Cardiac muscle cell (in vitro differentiated cells and primary cell): ENCODE measurements around the gene CANT1. TPM values are rescaled to one million over a fixed set of nuclear protein-coding genes. Genes with fewer than 3 reads are reported as not detected.

Experiments used
- DNase-seq, 2 donors: peaks; one replicate each; pipeline versions ENCODE4 v3.0.0 to v3.0.0-alpha.2; 2010 to 2017; ENCODE audit warnings: low read depth in 1 of 2, low spot score in 1 of 2
- H3K27ac ChIP-seq: fragments of 200-600 bp; sonication (generic); 2 replicates; pipeline ENCODE4 v1.5.1; 2016
- H3K27me3 ChIP-seq: fragments of 200-600 bp; sonication (generic); 2 replicates; pipeline ENCODE4 v1.6.0; 2016; ENCODE audit warnings: control low read depth
- H3K36me3 ChIP-seq: fragments of 200-600 bp; sonication (generic); 2 replicates; pipeline ENCODE4 v1.5.1; 2016; ENCODE audit warnings: control low read depth
- H3K4me1 ChIP-seq: fragments of 200-600 bp; sonication (generic); 2 replicates; pipeline ENCODE4 v1.8.1; 2017; ENCODE audit warnings: low read depth, mild to moderate bottlenecking, mixed run types
- H3K4me3 ChIP-seq: fragments of 200-600 bp; sonication (generic); 2 replicates; pipeline ENCODE4 v1.5.1; 2016; ENCODE audit warnings: mild to moderate bottlenecking
- H3K9me3 ChIP-seq: fragments of 200-600 bp; sonication (generic); 2 replicates; pipeline ENCODE4 v1.5.1; 2017; ENCODE audit warnings: low read depth, mild to moderate bottlenecking, control low read depth
- polyA plus RNA-seq: library from polyadenylated mRNA; unstranded; fragments of >200 nt; fragmentation: Nextera tagmentation; extraction: Ambion mirVana; gene quantifications from 2 replicates; pipeline ENCODE4 v1.2.1, GENCODE V29; 2016
- total RNA-seq: library from RNA; depleted of rRNA; stranded (reverse); fragments of >200 nt; gene quantifications from 2 replicates; pipeline ENCODE4 v1.2.3, GENCODE V29; 2016
- TF ChIP-seq, protein P1 (sequence below): IDR thresholded peaks from 2 replicates; pipeline ENCODE4 v1.5.1; 2012; ENCODE audit warnings: low read depth, mild to moderate bottlenecking, low read length

The CANT1 gene
- total and polyA plus RNA-seq, 2 experiments from 2014 or later: 33.6 to 55.3 TPM

DNA sequence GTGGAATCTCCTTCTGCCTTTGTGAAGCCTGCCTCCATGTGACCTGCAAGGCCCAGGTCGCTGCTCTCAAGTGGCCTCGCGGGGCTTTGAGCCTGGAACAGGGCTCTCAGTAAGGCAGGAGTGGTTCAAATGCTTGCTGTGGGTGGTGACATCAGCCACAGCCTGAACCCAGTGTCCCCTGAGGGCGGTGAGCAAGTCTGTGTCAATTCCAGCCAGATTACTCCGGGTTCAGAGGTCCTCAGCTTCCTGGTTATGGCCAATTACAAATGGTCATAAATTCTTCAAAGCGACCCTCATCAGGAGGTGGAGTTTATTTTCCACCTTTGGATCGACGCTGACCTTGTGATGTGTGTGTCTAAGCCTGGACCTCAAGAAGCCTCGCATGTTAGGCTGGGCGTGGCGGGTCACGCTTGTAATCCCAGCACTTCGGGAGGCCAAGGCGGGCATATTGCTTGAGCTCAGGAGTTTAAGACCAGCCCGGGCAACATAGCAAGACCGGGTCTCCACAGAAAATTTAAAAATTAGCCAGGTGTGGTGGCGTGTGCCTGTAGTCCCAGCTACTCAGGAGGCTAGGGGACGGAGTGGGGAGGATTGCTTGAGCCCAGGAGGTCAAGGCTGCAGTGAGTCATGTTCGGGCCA lies 47.1 kb downstream of the CANT1 start:
- Histone ChIP-seq H3K36me3 (no peaks in the 10 kb centered on the region), H3K4me1 (no peaks in the 10 kb centered on the region)
- TF ChIP-seq, protein P1, sequence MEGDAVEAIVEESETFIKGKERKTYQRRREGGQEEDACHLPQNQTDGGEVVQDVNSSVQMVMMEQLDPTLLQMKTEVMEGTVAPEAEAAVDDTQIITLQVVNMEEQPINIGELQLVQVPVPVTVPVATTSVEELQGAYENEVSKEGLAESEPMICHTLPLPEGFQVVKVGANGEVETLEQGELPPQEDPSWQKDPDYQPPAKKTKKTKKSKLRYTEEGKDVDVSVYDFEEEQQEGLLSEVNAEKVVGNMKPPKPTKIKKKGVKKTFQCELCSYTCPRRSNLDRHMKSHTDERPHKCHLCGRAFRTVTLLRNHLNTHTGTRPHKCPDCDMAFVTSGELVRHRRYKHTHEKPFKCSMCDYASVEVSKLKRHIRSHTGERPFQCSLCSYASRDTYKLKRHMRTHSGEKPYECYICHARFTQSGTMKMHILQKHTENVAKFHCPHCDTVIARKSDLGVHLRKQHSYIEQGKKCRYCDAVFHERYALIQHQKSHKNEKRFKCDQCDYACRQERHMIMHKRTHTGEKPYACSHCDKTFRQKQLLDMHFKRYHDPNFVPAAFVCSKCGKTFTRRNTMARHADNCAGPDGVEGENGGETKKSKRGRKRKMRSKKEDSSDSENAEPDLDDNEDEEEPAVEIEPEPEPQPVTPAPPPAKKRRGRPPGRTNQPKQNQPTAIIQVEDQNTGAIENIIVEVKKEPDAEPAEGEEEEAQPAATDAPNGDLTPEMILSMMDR: no peak

DNA sequence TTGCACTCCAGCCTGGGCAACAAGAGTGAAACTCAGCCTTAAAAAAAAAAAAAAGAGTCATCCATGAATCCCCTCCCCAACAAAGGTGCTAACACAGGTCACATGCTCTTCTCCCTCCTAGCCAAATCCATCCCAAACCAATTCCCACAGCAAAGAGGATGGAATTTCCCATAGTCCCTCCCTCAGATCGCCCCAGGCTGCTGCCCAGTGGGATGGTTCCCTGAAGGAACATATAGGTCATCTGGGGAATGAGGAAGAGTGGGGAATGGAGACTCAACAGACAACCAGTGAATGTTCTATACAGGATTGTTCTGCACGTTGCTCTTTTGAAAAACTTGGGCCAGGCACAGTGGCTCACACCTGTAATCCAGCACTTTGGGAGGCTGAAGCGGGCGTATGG lies 48.0 kb downstream of the CANT1 start:
- H3K4me1 ChIP-seq: no peaks in the 10 kb centered on the region
- H3K9me3 ChIP-seq: no peaks in the 10 kb centered on the region
- TF ChIP-seq, protein P1: no peak
- H3K27ac ChIP-seq: no peak overlapping the region
- no peaks in the 10 kb centered on the region for H3K27me3 ChIP-seq
- no peak for DNase-seq
- H3K4me3 ChIP-seq: no peak overlapping the region
- H3K36me3 ChIP-seq: no peaks in the 10 kb centered on the region

More for the DNA sequence above, 47.1 kb downstream of the CANT1 start:
- H3K4me3 ChIP-seq: no peak overlapping the region
- no peaks in the 10 kb centered on the region for H3K9me3 ChIP-seq
- no peaks in the 10 kb centered on the region for H3K27me3 ChIP-seq
- DNase-seq: no peak
- no peak overlapping the region for H3K27ac ChIP-seq

DNA sequence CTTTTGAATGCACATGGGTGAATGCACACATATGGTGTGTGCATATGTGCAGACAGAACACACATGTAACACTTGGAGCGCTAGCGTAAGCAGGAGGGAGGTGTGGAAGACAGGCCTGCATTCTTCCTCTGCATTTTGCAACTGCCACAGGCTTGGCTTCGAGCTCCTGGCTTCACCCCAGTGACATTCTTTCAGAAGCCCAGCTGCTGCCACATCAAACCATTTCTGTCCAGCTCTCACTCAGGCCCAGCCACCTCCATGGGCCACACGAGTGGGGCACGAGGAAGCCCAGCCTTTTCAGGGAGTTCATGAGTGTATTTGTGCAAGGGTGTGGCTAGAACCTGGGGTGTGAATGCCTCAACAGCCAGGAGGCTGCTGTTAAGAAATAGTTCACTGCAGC lies 48.6 kb downstream of the CANT1 start:
- H3K36me3 ChIP-seq: no peaks in the 10 kb centered on the region
- peak in 1 of 2 donors; percentile 47 for DNase-seq
- no peak overlapping the region for H3K27ac ChIP-seq
- H3K4me1 ChIP-seq: no peaks in the 10 kb centered on the region
- H3K9me3 ChIP-seq: no peaks in the 10 kb centered on the region
- TF ChIP-seq, protein P1: no peak
- H3K4me3 ChIP-seq: no peak overlapping the region
- H3K27me3 ChIP-seq: no peaks in the 10 kb centered on the region

DNA sequence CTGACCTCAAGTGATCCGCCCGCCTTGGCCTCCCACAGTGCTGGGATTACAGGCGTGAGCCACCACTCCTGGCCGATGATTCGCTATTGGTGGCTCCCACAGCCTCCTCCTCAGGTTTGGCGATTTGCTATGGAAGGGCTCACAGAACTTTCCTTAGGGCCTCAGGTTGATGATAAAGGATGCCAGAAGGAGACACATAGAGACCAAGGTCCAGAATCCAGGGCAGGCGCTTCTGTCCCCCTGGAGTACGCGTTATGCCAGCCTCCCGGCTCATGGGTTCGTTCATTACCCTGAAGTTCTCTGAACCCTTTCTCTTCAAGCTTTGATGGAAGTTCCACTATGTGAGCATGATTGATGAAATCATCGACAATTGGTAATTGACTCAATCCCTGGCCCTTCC lies 49.8 kb downstream of the CANT1 start:
- DNase-seq: no peak
- Histone ChIP-seq H3K9me3 (no peaks in the 10 kb centered on the region), H3K27me3 (no peaks in the 10 kb centered on the region), H3K27ac (no peak overlapping the region), H3K4me1 (no peaks in the 10 kb centered on the region), H3K4me3 (no peak overlapping the region), H3K36me3 (no peaks in the 10 kb centered on the region)
- TF ChIP-seq, protein P1: no peak

DNA sequence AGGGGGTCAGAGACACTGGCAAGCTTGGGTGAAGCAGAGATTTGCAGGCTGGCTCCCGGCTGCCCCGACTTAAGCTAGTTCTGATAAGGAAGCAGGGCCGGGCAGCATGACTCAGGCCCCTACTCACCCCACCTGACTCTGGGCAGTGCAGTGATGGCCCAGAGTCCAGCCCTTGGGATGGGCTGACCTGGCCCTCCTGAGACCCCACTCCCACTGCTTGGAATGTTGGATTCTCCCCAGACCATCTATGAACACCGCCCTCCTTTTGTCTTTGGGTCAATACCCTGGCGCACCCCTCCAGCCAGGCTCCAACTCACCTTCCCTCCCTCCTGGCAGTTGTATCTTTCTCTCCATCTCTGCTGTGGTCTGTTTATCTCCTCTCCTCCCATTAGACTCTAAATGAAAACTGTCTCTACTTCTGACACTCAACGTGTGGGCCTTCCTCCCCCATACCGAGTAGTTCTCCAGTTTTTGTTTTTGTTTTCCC lies 50.9 kb downstream of the CANT1 start:
- Histone ChIP-seq H3K4me1 (no peaks in the 10 kb centered on the region), H3K27ac (no peak overlapping the region), H3K4me3 (no peak overlapping the region), H3K9me3 (no peaks in the 10 kb centered on the region), H3K27me3 (no peaks in the 10 kb centered on the region), H3K36me3 (no peaks in the 10 kb centered on the region)
- DNase-seq: peak in 1 of 2 donors; percentile 27
- TF ChIP-seq, protein P1: no peak
